ENCODE data around the gene RPRD1A. TPM values are rescaled to one million over a fixed set of nuclear protein-coding genes. Genes with fewer than 3 reads are reported as not detected.
"Not testable (repeated sequence)": the region's sequence is repeated elsewhere in the genome, so short reads cannot be mapped to it uniquely, and the experiment has no call there.

Gene RPRD1A
- total RNA-seq, 4 donors from 2014 or later: 81.4 to 103 (median 92.4) TPM

DNA sequence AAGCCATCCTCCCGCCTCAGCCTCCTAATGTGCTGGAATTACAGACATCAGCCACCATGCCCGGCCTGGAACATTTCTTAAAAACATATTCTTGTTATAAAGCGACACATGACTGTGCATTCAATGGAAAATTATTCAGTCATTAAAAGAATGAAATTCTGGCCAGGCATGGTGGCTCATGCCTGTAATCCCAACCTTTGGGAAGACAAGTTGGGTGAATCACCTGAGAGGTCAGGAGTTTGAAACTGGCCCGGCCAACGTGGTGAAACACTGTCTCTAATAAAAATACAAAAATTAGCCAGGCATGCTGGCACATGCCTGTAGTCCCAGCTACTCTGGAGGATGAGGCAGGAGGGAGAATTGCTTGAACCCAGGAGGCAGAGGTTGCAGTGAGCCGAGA lies 21.6 kb upstream of the RPRD1A start:
- H3K9me3 ChIP-seq: no peaks in the 10 kb centered on the region
- no peak overlapping the region for H3K4me3 ChIP-seq
- 61 to 83% methylated on average over 3 to 6 of the region's 6 CpGs for whole genome bisulfite sequencing, 2 donors (ENCODE audit: low coverage in 1 of 2)
- TF ChIP-seq POLR2A (IDR thresholded peaks at IDR 0.05) (no peak), POLR2AphosphoS5 (IDR thresholded peaks at IDR 0.05) (no peak), EP300 (IDR thresholded peaks at IDR 0.05) (no peak)
- TF ChIP-seq, protein P1, sequence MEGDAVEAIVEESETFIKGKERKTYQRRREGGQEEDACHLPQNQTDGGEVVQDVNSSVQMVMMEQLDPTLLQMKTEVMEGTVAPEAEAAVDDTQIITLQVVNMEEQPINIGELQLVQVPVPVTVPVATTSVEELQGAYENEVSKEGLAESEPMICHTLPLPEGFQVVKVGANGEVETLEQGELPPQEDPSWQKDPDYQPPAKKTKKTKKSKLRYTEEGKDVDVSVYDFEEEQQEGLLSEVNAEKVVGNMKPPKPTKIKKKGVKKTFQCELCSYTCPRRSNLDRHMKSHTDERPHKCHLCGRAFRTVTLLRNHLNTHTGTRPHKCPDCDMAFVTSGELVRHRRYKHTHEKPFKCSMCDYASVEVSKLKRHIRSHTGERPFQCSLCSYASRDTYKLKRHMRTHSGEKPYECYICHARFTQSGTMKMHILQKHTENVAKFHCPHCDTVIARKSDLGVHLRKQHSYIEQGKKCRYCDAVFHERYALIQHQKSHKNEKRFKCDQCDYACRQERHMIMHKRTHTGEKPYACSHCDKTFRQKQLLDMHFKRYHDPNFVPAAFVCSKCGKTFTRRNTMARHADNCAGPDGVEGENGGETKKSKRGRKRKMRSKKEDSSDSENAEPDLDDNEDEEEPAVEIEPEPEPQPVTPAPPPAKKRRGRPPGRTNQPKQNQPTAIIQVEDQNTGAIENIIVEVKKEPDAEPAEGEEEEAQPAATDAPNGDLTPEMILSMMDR (IDR thresholded peaks at IDR 0.05): no peak
- H3K27me3 ChIP-seq: no peaks in the 10 kb centered on the region
- no peak overlapping the region for H3K27ac ChIP-seq
- no peaks in the 10 kb centered on the region for H3K36me3 ChIP-seq
- no peak for ATAC-seq
- no peaks in the 10 kb centered on the region for H3K4me1 ChIP-seq

DNA sequence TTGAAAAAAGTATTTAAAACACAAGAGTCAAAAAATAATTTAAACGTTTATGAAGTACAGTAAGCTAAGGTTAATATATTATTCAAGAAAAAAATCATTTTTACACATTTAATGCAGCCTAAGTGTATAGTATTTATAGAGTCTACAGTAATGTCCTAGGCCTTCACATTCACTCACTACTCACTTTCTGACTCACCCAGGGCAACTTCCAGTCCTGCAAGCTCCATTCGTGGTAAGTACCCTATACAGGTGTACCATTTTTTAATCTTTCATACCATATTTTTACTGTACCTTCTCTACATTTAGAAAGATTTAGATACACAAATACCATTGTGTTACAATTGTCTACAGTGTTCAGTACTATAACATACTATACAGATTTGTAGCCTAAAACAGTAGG lies 20.9 kb upstream of the RPRD1A start:
- Histone ChIP-seq H3K9me3 (no peaks in the 10 kb centered on the region), H3K27ac (no peak overlapping the region), H3K27me3 (no peaks in the 10 kb centered on the region), H3K4me1 (no peaks in the 10 kb centered on the region), H3K4me3 (no peak overlapping the region), H3K36me3 (no peaks in the 10 kb centered on the region)
- TF ChIP-seq POLR2A (IDR thresholded peaks at IDR 0.05): no peak
- TF ChIP-seq POLR2AphosphoS5 (IDR thresholded peaks at IDR 0.05): no peak
- WGBS, 2 donors (ENCODE audit: low coverage in 1 of 2): 61 to 82% methylated on average over 2 of the region's 2 CpGs
- no peak for ATAC-seq

DNA sequence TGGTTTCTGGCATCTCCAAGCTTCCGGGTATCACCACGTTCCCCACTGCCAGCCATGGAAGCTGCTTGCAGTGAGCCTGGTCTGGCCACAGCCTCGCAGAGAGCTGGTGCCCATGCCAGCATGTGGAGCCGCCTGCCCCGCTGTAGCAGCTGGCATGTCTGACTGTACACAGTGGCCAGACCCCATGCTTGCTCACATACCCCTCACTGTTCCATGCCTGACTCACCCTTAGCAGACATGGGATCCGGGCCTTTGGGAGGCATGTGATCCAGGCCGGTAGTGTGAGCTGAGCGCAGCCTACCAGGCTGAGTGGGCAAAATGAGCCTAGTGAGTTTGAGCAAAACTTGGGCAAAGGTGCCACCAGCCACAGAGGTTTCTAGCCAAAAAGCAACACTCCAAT lies 18.8 kb upstream of the RPRD1A start:
- no peak overlapping the region for H3K4me3 ChIP-seq
- H3K9me3 ChIP-seq: peaks cover 0 to 6% (median 0%) of the 10 kb centered on the region in 3 donors
- peak; percentile 19 for ATAC-seq
- WGBS, 2 donors (ENCODE audit: low coverage in 1 of 2): no CpG with 5 or more reads among the region's 8 CpGs
- no peaks in the 10 kb centered on the region for H3K4me1 ChIP-seq
- H3K36me3 ChIP-seq: no peaks in the 10 kb centered on the region
- TF ChIP-seq POLR2A (IDR thresholded peaks at IDR 0.05): no peak
- TF ChIP-seq POLR2AphosphoS5 (IDR thresholded peaks at IDR 0.05): no peak
- H3K27ac ChIP-seq: no peak overlapping the region
- H3K27me3 ChIP-seq: no peaks in the 10 kb centered on the region

DNA sequence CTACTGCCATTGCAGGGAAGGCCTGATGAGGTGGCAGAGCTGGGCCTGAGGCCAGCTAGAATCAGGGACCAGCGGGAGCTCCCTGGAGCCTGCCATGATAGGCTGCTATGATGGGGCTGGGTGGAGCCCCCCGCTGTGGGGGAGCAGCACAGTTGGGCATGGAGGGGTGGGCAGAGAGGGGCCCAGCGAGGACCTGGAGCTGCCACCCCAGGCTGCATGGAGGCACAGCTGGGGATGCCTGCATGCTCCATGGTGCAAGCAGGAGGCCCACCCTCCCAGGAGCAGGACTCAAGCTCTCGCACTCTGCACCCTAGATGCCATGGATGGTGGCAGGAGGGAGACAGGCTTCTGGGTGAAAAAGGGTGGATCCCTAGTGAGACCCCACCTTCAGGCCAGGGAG lies 17.8 kb upstream of the RPRD1A start:
- whole genome bisulfite sequencing, 2 donors (ENCODE audit: low coverage in 1 of 2): no CpG with 5 or more reads among the region's 4 CpGs
- Histone ChIP-seq H3K27me3 (no peaks in the 10 kb centered on the region), H3K36me3 (no peaks in the 10 kb centered on the region), H3K4me1 (no peaks in the 10 kb centered on the region), H3K27ac (no peak overlapping the region), H3K9me3 (peaks cover 0 to 15% (median 0%) of the 10 kb centered on the region in 3 donors), H3K4me3 (no peak overlapping the region)
- no peak for ATAC-seq
- TF ChIP-seq POLR2AphosphoS5 (IDR thresholded peaks at IDR 0.05) (no peak), POLR2A (IDR thresholded peaks at IDR 0.05) (no peak), EP300 (IDR thresholded peaks at IDR 0.05) (no peak)
- TF ChIP-seq, protein P1 (IDR thresholded peaks at IDR 0.05): no peak

DNA sequence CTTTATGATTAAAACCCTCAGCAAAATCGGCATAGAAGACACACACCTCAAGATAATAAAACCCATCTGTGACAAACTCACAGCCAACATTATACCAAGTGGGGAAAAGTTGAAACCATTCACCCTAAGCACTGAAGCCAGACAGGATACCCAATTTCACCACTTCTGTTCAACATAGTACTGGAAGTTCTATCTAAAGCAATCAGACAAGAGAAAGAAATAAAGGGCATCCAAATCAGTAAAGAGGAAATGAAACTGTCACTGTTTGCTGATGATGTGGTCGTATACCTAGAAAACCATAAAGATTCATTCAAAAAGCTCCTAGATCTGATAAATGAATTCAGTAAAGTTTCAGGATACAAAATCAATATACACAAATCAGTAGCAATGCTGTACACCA lies 16.4 kb upstream of the RPRD1A start:
- Histone ChIP-seq H3K9me3 (peaks cover 0 to 22% (median 0%) of the 10 kb centered on the region in 3 donors), H3K27me3 (no peaks in the 10 kb centered on the region), H3K4me1 (no peaks in the 10 kb centered on the region), H3K4me3 (no peak overlapping the region), H3K27ac (no peak overlapping the region), H3K36me3 (no peaks in the 10 kb centered on the region)
- TF ChIP-seq POLR2AphosphoS5 (IDR thresholded peaks at IDR 0.05): no peak
- WGBS, 2 donors (ENCODE audit: low coverage in 1 of 2): 42 to 70% methylated on average over 2 of the region's 2 CpGs
- ATAC-seq: no peak

DNA sequence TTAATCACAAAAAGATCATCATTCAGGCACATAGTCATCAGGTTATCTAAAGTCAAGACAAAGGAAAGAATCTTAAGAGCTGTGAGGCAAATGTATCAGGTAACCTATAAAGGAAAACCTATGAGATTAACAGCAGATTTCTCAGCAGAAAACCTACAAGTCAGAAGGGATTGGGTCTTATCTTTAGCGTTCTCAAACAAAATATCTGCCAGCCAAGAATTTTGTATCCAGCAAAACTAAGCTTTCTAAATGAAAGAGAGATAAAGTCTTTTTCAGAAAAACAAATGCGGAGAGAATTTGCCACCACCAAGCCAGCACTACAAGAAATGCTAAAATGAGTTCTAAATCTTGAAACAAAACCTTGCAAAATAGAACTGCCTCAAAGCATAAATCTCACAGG lies 13.8 kb upstream of the RPRD1A start:
- not testable (repeated sequence) for ATAC-seq, H3K27me3 ChIP-seq, H3K36me3 ChIP-seq, H3K4me1 ChIP-seq, H3K27ac ChIP-seq, H3K4me3 ChIP-seq
- H3K9me3 ChIP-seq: peaks cover 0 to 22% (median 0%) of the 10 kb centered on the region in 3 donors
- WGBS, 2 donors (ENCODE audit: low coverage in 1 of 2): 92 to 94% methylated on average over 2 of the region's 2 CpGs

DNA sequence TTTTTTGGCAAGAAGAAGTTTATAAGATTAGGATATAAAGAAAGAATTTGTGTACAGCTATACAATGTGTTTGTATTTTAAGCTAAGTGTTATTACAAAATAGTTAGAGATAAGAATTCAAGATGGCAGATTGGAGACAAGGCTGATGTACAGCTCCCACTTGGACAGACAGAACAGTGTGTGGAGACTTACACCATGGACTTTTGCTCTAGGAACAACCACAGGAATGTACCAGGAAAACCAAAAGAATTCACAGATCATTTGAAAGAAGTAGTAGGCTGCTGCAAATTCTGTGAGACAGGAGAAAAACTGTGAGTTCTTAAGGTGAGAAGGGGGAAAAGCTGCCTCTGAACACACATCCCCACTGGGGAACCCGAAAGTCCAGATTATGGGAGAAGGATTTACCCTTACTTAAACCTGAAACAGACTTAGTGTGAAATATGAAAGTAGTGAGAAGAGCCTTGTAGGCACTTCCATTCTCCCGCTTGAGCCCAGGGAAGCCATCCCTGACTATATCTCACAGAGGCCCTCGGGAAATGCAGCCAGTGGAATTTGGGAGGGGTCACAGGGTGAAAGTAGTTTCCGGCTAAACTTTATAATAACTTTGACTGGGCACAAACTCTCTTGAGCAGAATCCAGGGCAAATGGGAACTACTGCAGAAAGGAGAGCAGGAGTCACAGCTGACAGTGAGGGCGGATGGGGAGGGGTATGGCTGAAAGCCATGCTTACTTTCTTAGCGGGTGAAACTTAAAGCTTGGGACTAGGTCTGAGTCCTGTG lies 11.6 kb upstream of the RPRD1A start:
- H3K27ac ChIP-seq: no peak overlapping the region
- no peaks in the 10 kb centered on the region for H3K36me3 ChIP-seq
- no peak for ATAC-seq
- peaks cover 0 to 22% (median 0%) of the 10 kb centered on the region in 3 donors for H3K9me3 ChIP-seq
- no peak for TF ChIP-seq EP300 (IDR thresholded peaks at IDR 0.05)
- TF ChIP-seq, protein P1 (IDR thresholded peaks at IDR 0.05): no peak
- TF ChIP-seq POLR2A (IDR thresholded peaks at IDR 0.05): no peak
- TF ChIP-seq POLR2AphosphoS5 (IDR thresholded peaks at IDR 0.05): no peak
- H3K27me3 ChIP-seq: peaks cover 13% of the 10 kb centered on the region
- H3K4me1 ChIP-seq: no peaks in the 10 kb centered on the region
- no peak overlapping the region for H3K4me3 ChIP-seq
- WGBS, 2 donors (ENCODE audit: low coverage in 1 of 2): 71 to 84% methylated on average over 4 to 6 of the region's 6 CpGs

DNA sequence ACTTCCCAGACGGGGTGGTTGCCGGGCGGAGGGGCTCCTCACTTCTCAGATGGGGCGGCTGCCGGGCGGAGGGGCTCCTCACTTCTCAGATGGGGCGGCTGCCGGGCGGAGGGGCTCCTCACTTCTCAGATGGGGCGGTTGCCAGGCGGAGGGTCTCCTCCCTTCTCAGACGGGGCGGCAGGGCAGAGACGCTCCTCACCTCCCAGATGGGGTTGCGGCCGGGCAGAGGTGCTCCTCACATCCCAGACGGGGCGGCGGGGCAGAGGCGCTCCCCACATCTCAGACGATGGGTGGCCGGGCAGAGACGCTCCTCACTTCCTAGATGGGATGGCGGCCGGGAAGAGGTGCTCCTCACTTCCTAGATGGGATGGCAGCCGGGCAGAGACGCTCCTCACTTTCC lies 10.4 kb upstream of the RPRD1A start:
- WGBS, 2 donors (ENCODE audit: low coverage in 1 of 2): no CpG with 5 or more reads among the region's 27 CpGs
- not testable (repeated sequence) for H3K36me3 ChIP-seq, H3K4me1 ChIP-seq, ATAC-seq, H3K4me3 ChIP-seq, H3K27ac ChIP-seq
- peaks cover 0 to 22% (median 0%) of the 10 kb centered on the region in 3 donors for H3K9me3 ChIP-seq
- peaks cover 13% of the 10 kb centered on the region for H3K27me3 ChIP-seq
